HG03103 (cell line): Measurements from ENCODE around the gene MAP7D1.

Experiments
- ATAC-seq: cut with Tn5 transposase; IDR thresholded peaks from one replicate; pipeline ENCODE4 v1.9.1; 2021; ENCODE audit warnings: low read depth; ENCODE audit not compliant: unreplicated experiment

MAP7D1 gene

GRCh38 chr1:36126797-36127500, 29.0 kb upstream of the MAP7D1 start:
- ATAC-seq, result no peak

GRCh38 chr1:36128126-36128904, 27.6 kb upstream of the MAP7D1 start:
- no peak for ATAC-seq

GRCh38 chr1:36128905-36129206, 27.1 kb upstream of the MAP7D1 start:
- no peak for ATAC-seq

- ATAC-seq, result no peak
Measured at GRCh38 chr1:36132029-36132428, 23.9 kb upstream of the MAP7D1 start.

- no peak for ATAC-seq
Measured at GRCh38 chr1:36133484-36133883, 22.5 kb upstream of the MAP7D1 start.

GRCh38 chr1:36134031-36134430, 21.9 kb upstream of the MAP7D1 start:
- ATAC-seq, result no peak

- ATAC-seq, result no peak
Measured at GRCh38 chr1:36134505-36135329, 21.2 kb upstream of the MAP7D1 start.

- ATAC-seq, result no peak
Measured at GRCh38 chr1:36135330-36135667, 20.7 kb upstream of the MAP7D1 start.

- no peak for ATAC-seq
Measured at GRCh38 chr1:36135796-36136195, 20.2 kb upstream of the MAP7D1 start.

GRCh38 chr1:36136535-36136934, 19.4 kb upstream of the MAP7D1 start:
- no peak for ATAC-seq

GRCh38 chr1:36137226-36137625, 18.7 kb upstream of the MAP7D1 start:
- no peak for ATAC-seq

GRCh38 chr1:36137776-36138175, 18.2 kb upstream of the MAP7D1 start:
- no peak for ATAC-seq

- ATAC-seq, result no peak
Measured at GRCh38 chr1:36139521-36139920, 16.4 kb upstream of the MAP7D1 start.

GRCh38 chr1:36142121-36142520, 13.8 kb upstream of the MAP7D1 start:
- ATAC-seq, result no peak

- ATAC-seq, result no peak
Measured at GRCh38 chr1:36143424-36143823, 12.5 kb upstream of the MAP7D1 start.

GRCh38 chr1:36144413-36144812, 11.5 kb upstream of the MAP7D1 start:
- ATAC-seq, result no peak

- no peak for ATAC-seq
Measured at GRCh38 chr1:36148821-36149236, 7.1 kb upstream of the MAP7D1 start.

GRCh38 chr1:36149237-36149972, 6.6 kb upstream of the MAP7D1 start, which contains the start of gene TRAPPC3:
TRAPPC3 (minus strand) TSS chr1:36149486; CDS start chr1:36149378, 108 bp downstream.
- ATAC-seq, result peak; percentile 81

GRCh38 chr1:36149973-36150295, 6.0 kb upstream of the MAP7D1 start:
- ATAC-seq, result no peak

- ATAC-seq, result peak; percentile 45
Measured at GRCh38 chr1:36150296-36151133, 5.4 kb upstream of the MAP7D1 start.
